ENCODE results near the gene LINS1. TPM values are rescaled to one million over a fixed set of nuclear protein-coding genes. Genes with fewer than 3 reads are reported as not detected.

LINS1 gene
- total and polyA plus RNA-seq, 3 experiments from 2014 or later: 29.6 to 46.1 (median 31.0) TPM

- ChIA-PET POLR2A (no interaction called here), CTCF (no interaction called here)
- Histone ChIP-seq H3K4me3 (ENCODE audit: low read length) (no peak overlapping the region), H3K9me3 (ENCODE audit: low read length) (no peaks in the 10 kb centered on the region), H3K4me1 (ENCODE audit: insufficient read depth, low read length) (peaks cover 23% of the 10 kb centered on the region), H3K27ac (ENCODE audit: low read depth, low read length) (no peak overlapping the region), H3K36me3 (ENCODE audit: insufficient read depth, low read length) (peaks cover 3% of the 10 kb centered on the region), H3K27me3 (ENCODE audit: insufficient read depth, low read length, poor library complexity, severe bottlenecking) (no peaks in the 10 kb centered on the region)
- no peak for DNase-seq
- Mint-ChIP-seq H3K27me3 (no peaks in the 10 kb centered on the region), H3K4me3 (peak overlapping the region in 1 of 7 donors; percentile 44), H3K27ac (peak overlapping the region in 1 of 8 donors; percentile 15), H3K9me3 (no peaks in the 10 kb centered on the region), H3K36me3 (peaks cover 0 to 31% (median 13%) of the 10 kb centered on the region in 3 donors), H3K4me1 (peaks cover 61 to 88% (median 85%) of the 10 kb centered on the region in 3 donors)
Observed at GRCh38 chr15:100638177-100638730, 36.3 kb upstream of the LINS1 start.

- Histone ChIP-seq H3K9me3 (ENCODE audit: low read length) (no peaks in the 10 kb centered on the region), H3K4me1 (ENCODE audit: insufficient read depth, low read length) (peaks cover 11% of the 10 kb centered on the region), H3K36me3 (ENCODE audit: insufficient read depth, low read length) (peaks cover 24% of the 10 kb centered on the region), H3K27ac (ENCODE audit: low read depth, low read length) (no peak overlapping the region), H3K27me3 (ENCODE audit: insufficient read depth, low read length, poor library complexity, severe bottlenecking) (no peaks in the 10 kb centered on the region), H3K4me3 (ENCODE audit: low read length) (no peak overlapping the region)
- Mint-ChIP-seq H3K9me3 (no peaks in the 10 kb centered on the region), H3K27me3 (no peaks in the 10 kb centered on the region), H3K4me1 (peaks cover 46 to 89% (median 72%) of the 10 kb centered on the region in 3 donors), H3K27ac (peak overlapping the region in 1 of 8 donors; percentile 35), H3K4me3 (no peak overlapping the region), H3K36me3 (peaks cover 0 to 56% (median 21%) of the 10 kb centered on the region in 3 donors)
- DNase-seq: no peak
- POLR2A ChIA-PET: no interaction called here
- CTCF ChIA-PET: no interaction called here
Observed at GRCh38 chr15:100635406-100636071, 33.6 kb upstream of the LINS1 start.

GRCh38 chr15:100633763-100634075 is 31.7 kb upstream of the LINS1 start:
- peak overlapping the region in 1 of 8 donors; percentile 56 for H3K27ac Mint-ChIP-seq
- no peaks in the 10 kb centered on the region for H3K9me3 Mint-ChIP-seq
- no peak overlapping the region for H3K27ac ChIP-seq (ENCODE audit: low read depth, low read length)
- H3K4me1 Mint-ChIP-seq: peaks cover 42 to 91% (median 67%) of the 10 kb centered on the region in 3 donors
- no peak overlapping the region for H3K4me3 ChIP-seq (ENCODE audit: low read length)
- ChIA-PET POLR2A (no interaction called here), CTCF (interaction anchor here (1.0 to 1.3 kb wide), 2 partner anchors 284 to 374 kb away, joined by 3 read pairs; no protein-coding TSS in a partner anchor)
- no peaks in the 10 kb centered on the region for H3K27me3 ChIP-seq (ENCODE audit: insufficient read depth, low read length, poor library complexity, severe bottlenecking)
- H3K4me3 Mint-ChIP-seq: no peak overlapping the region
- no peak for DNase-seq
- peaks cover 35% of the 10 kb centered on the region for H3K36me3 ChIP-seq (ENCODE audit: insufficient read depth, low read length)
- peaks cover 11% of the 10 kb centered on the region for H3K4me1 ChIP-seq (ENCODE audit: insufficient read depth, low read length)
- H3K9me3 ChIP-seq (ENCODE audit: low read length): no peaks in the 10 kb centered on the region
- H3K27me3 Mint-ChIP-seq: no peaks in the 10 kb centered on the region
- peaks cover 0 to 74% (median 26%) of the 10 kb centered on the region in 3 donors for H3K36me3 Mint-ChIP-seq

- no peak overlapping the region for H3K27ac Mint-ChIP-seq
- DNase-seq: no peak
- H3K4me1 ChIP-seq (ENCODE audit: insufficient read depth, low read length): peaks cover 11% of the 10 kb centered on the region
- no peak overlapping the region for H3K4me3 Mint-ChIP-seq
- no peaks in the 10 kb centered on the region for H3K27me3 ChIP-seq (ENCODE audit: insufficient read depth, low read length, poor library complexity, severe bottlenecking)
- POLR2A ChIA-PET: no interaction called here
- no peaks in the 10 kb centered on the region for H3K9me3 Mint-ChIP-seq
- H3K36me3 ChIP-seq (ENCODE audit: insufficient read depth, low read length): peaks cover 35% of the 10 kb centered on the region
- H3K4me3 ChIP-seq (ENCODE audit: low read length): no peak overlapping the region
- no peaks in the 10 kb centered on the region for H3K9me3 ChIP-seq (ENCODE audit: low read length)
- H3K4me1 Mint-ChIP-seq: peaks cover 36 to 86% (median 60%) of the 10 kb centered on the region in 3 donors
- CTCF ChIA-PET: no interaction called here
- peaks cover 0 to 66% (median 24%) of the 10 kb centered on the region in 3 donors for H3K36me3 Mint-ChIP-seq
- H3K27ac ChIP-seq (ENCODE audit: low read depth, low read length): no peak overlapping the region
- no peaks in the 10 kb centered on the region for H3K27me3 Mint-ChIP-seq
Observed at GRCh38 chr15:100631831-100632230, 29.8 kb upstream of the LINS1 start.

DNA sequence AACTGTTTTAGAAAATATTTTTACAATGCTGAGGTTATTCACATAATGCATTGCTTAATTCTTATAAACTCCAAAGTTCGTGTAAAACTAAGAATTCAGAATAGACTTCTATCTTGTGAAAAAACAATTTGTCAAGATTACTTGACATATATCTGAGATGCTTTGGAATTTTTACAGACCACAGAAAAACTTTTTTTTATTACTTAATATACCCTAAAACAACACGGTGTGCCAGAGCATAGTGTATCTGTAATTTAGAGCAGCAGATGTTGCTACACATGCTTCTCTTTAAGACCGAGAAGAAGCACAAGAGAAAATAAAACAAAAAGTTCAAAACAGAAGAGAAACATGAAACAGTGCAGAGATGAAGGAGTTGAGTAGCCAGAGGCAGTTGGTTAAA is 26.8 kb upstream of the LINS1 start:
- no peak for DNase-seq
- H3K4me3 ChIP-seq (ENCODE audit: low read length): no peak overlapping the region
- no peak overlapping the region for H3K27ac Mint-ChIP-seq
- no peaks in the 10 kb centered on the region for H3K27me3 ChIP-seq (ENCODE audit: insufficient read depth, low read length, poor library complexity, severe bottlenecking)
- H3K9me3 Mint-ChIP-seq: no peaks in the 10 kb centered on the region
- H3K27me3 Mint-ChIP-seq: no peaks in the 10 kb centered on the region
- no peaks in the 10 kb centered on the region for H3K4me1 ChIP-seq (ENCODE audit: insufficient read depth, low read length)
- no peak overlapping the region for H3K4me3 Mint-ChIP-seq
- ChIA-PET POLR2A (no interaction called here), CTCF (no interaction called here)
- H3K4me1 Mint-ChIP-seq: peaks cover 16 to 55% (median 31%) of the 10 kb centered on the region in 3 donors
- H3K27ac ChIP-seq (ENCODE audit: low read depth, low read length): no peak overlapping the region
- H3K36me3 Mint-ChIP-seq: peaks cover 0 to 49% (median 16%) of the 10 kb centered on the region in 3 donors
- peaks cover 32% of the 10 kb centered on the region for H3K36me3 ChIP-seq (ENCODE audit: insufficient read depth, low read length)
- no peaks in the 10 kb centered on the region for H3K9me3 ChIP-seq (ENCODE audit: low read length)

- ChIA-PET POLR2A (no interaction called here), CTCF (interaction anchor here (1.0 to 1.3 kb wide), 2 partner anchors 234 to 380 kb away, joined by 3 read pairs; no protein-coding TSS in a partner anchor)
- H3K9me3 Mint-ChIP-seq: no peaks in the 10 kb centered on the region
- peaks cover 30% of the 10 kb centered on the region for H3K36me3 ChIP-seq (ENCODE audit: insufficient read depth, low read length)
- H3K4me3 Mint-ChIP-seq: no peak overlapping the region
- H3K9me3 ChIP-seq (ENCODE audit: low read length): no peaks in the 10 kb centered on the region
- peak overlapping the region in 3 of 8 donors; percentile 4 to 44 (median 19) for H3K27ac Mint-ChIP-seq
- H3K4me3 ChIP-seq (ENCODE audit: low read length): no peak overlapping the region
- H3K27me3 Mint-ChIP-seq: no peaks in the 10 kb centered on the region
- peaks cover 0 to 46% (median 14%) of the 10 kb centered on the region in 3 donors for H3K36me3 Mint-ChIP-seq
- no peaks in the 10 kb centered on the region for H3K4me1 ChIP-seq (ENCODE audit: insufficient read depth, low read length)
- H3K27ac ChIP-seq (ENCODE audit: low read depth, low read length): no peak overlapping the region
- peak; percentile 36 to 70 (median 47) for DNase-seq
- peaks cover 13 to 47% (median 22%) of the 10 kb centered on the region in 3 donors for H3K4me1 Mint-ChIP-seq
- no peaks in the 10 kb centered on the region for H3K27me3 ChIP-seq (ENCODE audit: insufficient read depth, low read length, poor library complexity, severe bottlenecking)
Observed at GRCh38 chr15:100627789-100628395, 25.9 kb upstream of the LINS1 start.

GRCh38 chr15:100623301-100623700 is 21.3 kb upstream of the LINS1 start:
- Histone ChIP-seq H3K4me1 (ENCODE audit: insufficient read depth, low read length) (no peaks in the 10 kb centered on the region), H3K27me3 (ENCODE audit: insufficient read depth, low read length, poor library complexity, severe bottlenecking) (no peaks in the 10 kb centered on the region), H3K9me3 (ENCODE audit: low read length) (no peaks in the 10 kb centered on the region), H3K4me3 (ENCODE audit: low read length) (no peak overlapping the region), H3K27ac (ENCODE audit: low read depth, low read length) (no peak overlapping the region), H3K36me3 (ENCODE audit: insufficient read depth, low read length) (no peaks in the 10 kb centered on the region)
- no peaks in the 10 kb centered on the region for H3K9me3 Mint-ChIP-seq
- H3K27me3 Mint-ChIP-seq: no peaks in the 10 kb centered on the region
- POLR2A ChIA-PET: no interaction called here
- no peak overlapping the region for H3K4me3 Mint-ChIP-seq
- no peak for DNase-seq
- CTCF ChIA-PET: no interaction called here
- H3K4me1 Mint-ChIP-seq: peaks cover 9 to 19% (median 11%) of the 10 kb centered on the region in 3 donors
- H3K36me3 Mint-ChIP-seq: peaks cover 7 to 36% (median 15%) of the 10 kb centered on the region in 3 donors
- peak overlapping the region in 1 of 8 donors; percentile 54 for H3K27ac Mint-ChIP-seq

DNA sequence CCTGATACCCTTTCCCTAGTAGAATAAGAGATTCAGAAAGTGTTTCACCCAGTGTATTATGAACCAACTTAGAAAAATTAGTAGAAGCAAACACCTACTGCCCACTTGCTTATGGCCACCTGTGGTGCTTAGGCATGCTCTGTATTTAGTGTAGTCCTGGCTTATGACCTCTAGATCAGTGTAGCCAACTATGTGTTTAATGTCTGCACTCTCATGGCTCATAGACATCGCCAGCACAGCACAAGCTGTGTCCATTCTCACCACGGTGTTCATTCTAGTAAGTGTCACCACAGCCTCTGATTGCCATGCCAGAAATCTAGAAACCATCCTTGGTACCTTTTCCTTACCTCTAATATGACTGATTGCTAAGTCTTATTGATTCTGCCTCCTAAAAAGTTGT is 14.7 kb upstream of the LINS1 start:
- H3K4me3 Mint-ChIP-seq: no peak overlapping the region
- H3K36me3 Mint-ChIP-seq: peaks cover 14 to 86% (median 23%) of the 10 kb centered on the region in 3 donors
- peaks cover 16 to 44% (median 44%) of the 10 kb centered on the region in 3 donors for H3K4me1 Mint-ChIP-seq
- Histone ChIP-seq H3K27me3 (ENCODE audit: insufficient read depth, low read length, poor library complexity, severe bottlenecking) (no peaks in the 10 kb centered on the region), H3K4me3 (ENCODE audit: low read length) (no peak overlapping the region), H3K4me1 (ENCODE audit: insufficient read depth, low read length) (no peaks in the 10 kb centered on the region), H3K9me3 (ENCODE audit: low read length) (no peaks in the 10 kb centered on the region), H3K36me3 (ENCODE audit: insufficient read depth, low read length) (peaks cover 6% of the 10 kb centered on the region), H3K27ac (ENCODE audit: low read depth, low read length) (no peak overlapping the region)
- CTCF ChIA-PET: interaction anchor here (1.2 kb wide), 1 partner anchor 392 kb away, joined by 3 read pairs; no protein-coding TSS in a partner anchor
- H3K9me3 Mint-ChIP-seq: no peaks in the 10 kb centered on the region
- peak overlapping the region in 3 of 8 donors; percentile 3 to 74 (median 13) for H3K27ac Mint-ChIP-seq
- POLR2A ChIA-PET: no interaction called here
- no peak for DNase-seq
- no peaks in the 10 kb centered on the region for H3K27me3 Mint-ChIP-seq
